ENCODE results near the gene AP1S2. TPM values are rescaled to one million over a fixed set of nuclear protein-coding genes. Genes with fewer than 3 reads are reported as not detected.

AP1S2 gene
- polyA plus RNA-seq, 1 of the 3 experiments (the other 2 are of a cell fraction): 17.7 TPM

GRCh38 chrX:15838017-15838416 is 16.6 kb downstream of the AP1S2 start:
- no peaks in the 10 kb centered on the region for H3K27me3 ChIP-seq (ENCODE audit: insufficient read depth)
- no peak overlapping the region for H3K4me3 ChIP-seq (ENCODE audit: low read depth in 2 of 2, low read length in 1 of 2)
- ChIA-PET CTCF (no interaction called here), POLR2A (no interaction called here)
- no peaks in the 10 kb centered on the region for H4K20me1 ChIP-seq (ENCODE audit: insufficient read depth)
- peaks cover 15% of the 10 kb centered on the region for H3F3A ChIP-seq (replicated peaks; ENCODE audit: insufficient read depth)
- H3K4me1 ChIP-seq (ENCODE audit: control insufficient read depth in 1 of 2, insufficient read depth in 2 of 2, low read depth in 1 of 2, low read length in 1 of 2): peaks cover 0 to 3% of the 10 kb centered on the region in 2 experiments; a peak in 1 of 4 replicates
- H3K4me2 ChIP-seq: no peak overlapping the region
- peak; percentile 37 for DNase-seq
- TF ChIP-seq CHD2 (IDR thresholded peaks at IDR 0.05; ENCODE audit: low read length, partially characterized antibody) (no peak), MXI1 (IDR thresholded peaks at IDR 0.05; ENCODE audit: low read depth, low read length) (no peak), USF2 (IDR thresholded peaks at IDR 0.05; ENCODE audit: borderline replicate concordance, low read depth, low read length) (no peak), SMC3 (IDR thresholded peaks at IDR 0.05; ENCODE audit: low read depth, low read length) (no peak), EZH2phosphoT487 (IDR thresholded peaks at IDR 0.05; ENCODE audit: borderline replicate concordance, low read depth) (no peak), MEF2A (IDR thresholded peaks at IDR 0.05; ENCODE audit: borderline replicate concordance, low read depth) (no peak)
- TF ChIP-seq, protein P1, sequence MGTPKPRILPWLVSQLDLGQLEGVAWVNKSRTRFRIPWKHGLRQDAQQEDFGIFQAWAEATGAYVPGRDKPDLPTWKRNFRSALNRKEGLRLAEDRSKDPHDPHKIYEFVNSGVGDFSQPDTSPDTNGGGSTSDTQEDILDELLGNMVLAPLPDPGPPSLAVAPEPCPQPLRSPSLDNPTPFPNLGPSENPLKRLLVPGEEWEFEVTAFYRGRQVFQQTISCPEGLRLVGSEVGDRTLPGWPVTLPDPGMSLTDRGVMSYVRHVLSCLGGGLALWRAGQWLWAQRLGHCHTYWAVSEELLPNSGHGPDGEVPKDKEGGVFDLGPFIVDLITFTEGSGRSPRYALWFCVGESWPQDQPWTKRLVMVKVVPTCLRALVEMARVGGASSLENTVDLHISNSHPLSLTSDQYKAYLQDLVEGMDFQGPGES (IDR thresholded peaks at IDR 0.05; ENCODE audit: low read depth, low read length): no peak
- TF ChIP-seq, protein P2, sequence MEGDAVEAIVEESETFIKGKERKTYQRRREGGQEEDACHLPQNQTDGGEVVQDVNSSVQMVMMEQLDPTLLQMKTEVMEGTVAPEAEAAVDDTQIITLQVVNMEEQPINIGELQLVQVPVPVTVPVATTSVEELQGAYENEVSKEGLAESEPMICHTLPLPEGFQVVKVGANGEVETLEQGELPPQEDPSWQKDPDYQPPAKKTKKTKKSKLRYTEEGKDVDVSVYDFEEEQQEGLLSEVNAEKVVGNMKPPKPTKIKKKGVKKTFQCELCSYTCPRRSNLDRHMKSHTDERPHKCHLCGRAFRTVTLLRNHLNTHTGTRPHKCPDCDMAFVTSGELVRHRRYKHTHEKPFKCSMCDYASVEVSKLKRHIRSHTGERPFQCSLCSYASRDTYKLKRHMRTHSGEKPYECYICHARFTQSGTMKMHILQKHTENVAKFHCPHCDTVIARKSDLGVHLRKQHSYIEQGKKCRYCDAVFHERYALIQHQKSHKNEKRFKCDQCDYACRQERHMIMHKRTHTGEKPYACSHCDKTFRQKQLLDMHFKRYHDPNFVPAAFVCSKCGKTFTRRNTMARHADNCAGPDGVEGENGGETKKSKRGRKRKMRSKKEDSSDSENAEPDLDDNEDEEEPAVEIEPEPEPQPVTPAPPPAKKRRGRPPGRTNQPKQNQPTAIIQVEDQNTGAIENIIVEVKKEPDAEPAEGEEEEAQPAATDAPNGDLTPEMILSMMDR (IDR thresholded peaks at IDR 0.05): peak; percentile 44
- H2AFZ ChIP-seq (ENCODE audit: low read depth): no peak overlapping the region
- H3K36me3 ChIP-seq (replicated peaks in 1 of 2; ENCODE audit: control insufficient read depth in 1 of 2, insufficient read depth in 2 of 2, low read length in 1 of 2): peaks cover 11 to 31% of the 10 kb centered on the region in 2 experiments
- WGBS (ENCODE audit: low lambda C conversion rate): 95% methylated on average over 3 of the region's 3 CpGs
- H3K27ac ChIP-seq (ENCODE audit: low read depth in 2 of 2, low read length in 1 of 2): no peak overlapping the region
- no peaks in the 10 kb centered on the region for H3K9me2 ChIP-seq
- no peak overlapping the region for H3K9ac ChIP-seq
- H3K9me3 ChIP-seq: no peaks in the 10 kb centered on the region
- no peaks in the 10 kb centered on the region for H3K79me2 ChIP-seq (ENCODE audit: insufficient read depth)

GRCh38 chrX:15834827-15835595 is 19.6 kb downstream of the AP1S2 start:
- no peaks in the 10 kb centered on the region for H3K9me3 ChIP-seq
- H2AFZ ChIP-seq (ENCODE audit: low read depth): no peak overlapping the region
- no peak overlapping the region for H3K4me3 ChIP-seq (ENCODE audit: low read depth in 2 of 2, low read length in 1 of 2)
- no peak for DNase-seq
- H3K9ac ChIP-seq: no peak overlapping the region
- H3F3A ChIP-seq (replicated peaks; ENCODE audit: insufficient read depth): peaks cover 11% of the 10 kb centered on the region
- H3K27me3 ChIP-seq (ENCODE audit: insufficient read depth): no peaks in the 10 kb centered on the region
- H3K36me3 ChIP-seq (replicated peaks in 1 of 2; ENCODE audit: control insufficient read depth in 1 of 2, insufficient read depth in 2 of 2, low read length in 1 of 2): peaks cover 3 to 9% of the 10 kb centered on the region in 2 experiments
- 83% methylated on average over 5 of the region's 5 CpGs for WGBS (ENCODE audit: low lambda C conversion rate)
- H3K4me1 ChIP-seq (ENCODE audit: control insufficient read depth in 1 of 2, insufficient read depth in 2 of 2, low read depth in 1 of 2, low read length in 1 of 2): peaks cover 0 to 3% of the 10 kb centered on the region in 2 experiments; a peak in 1 of 4 replicates
- no peaks in the 10 kb centered on the region for H3K79me2 ChIP-seq (ENCODE audit: insufficient read depth)
- no peak for TF ChIP-seq TEAD4 (IDR thresholded peaks at IDR 0.05; ENCODE audit: borderline replicate concordance, insufficient read depth)
- TF ChIP-seq EZH2phosphoT487 (IDR thresholded peaks at IDR 0.05; ENCODE audit: borderline replicate concordance, low read depth): no peak
- TF ChIP-seq MXI1 (IDR thresholded peaks at IDR 0.05; ENCODE audit: low read depth, low read length): no peak
- TF ChIP-seq EP300 (IDR thresholded peaks at IDR 0.05; ENCODE audit: borderline replicate concordance in 1 of 2, low read depth in 1 of 2, low read length in 1 of 2): no peak
- TF ChIP-seq, protein P3, sequence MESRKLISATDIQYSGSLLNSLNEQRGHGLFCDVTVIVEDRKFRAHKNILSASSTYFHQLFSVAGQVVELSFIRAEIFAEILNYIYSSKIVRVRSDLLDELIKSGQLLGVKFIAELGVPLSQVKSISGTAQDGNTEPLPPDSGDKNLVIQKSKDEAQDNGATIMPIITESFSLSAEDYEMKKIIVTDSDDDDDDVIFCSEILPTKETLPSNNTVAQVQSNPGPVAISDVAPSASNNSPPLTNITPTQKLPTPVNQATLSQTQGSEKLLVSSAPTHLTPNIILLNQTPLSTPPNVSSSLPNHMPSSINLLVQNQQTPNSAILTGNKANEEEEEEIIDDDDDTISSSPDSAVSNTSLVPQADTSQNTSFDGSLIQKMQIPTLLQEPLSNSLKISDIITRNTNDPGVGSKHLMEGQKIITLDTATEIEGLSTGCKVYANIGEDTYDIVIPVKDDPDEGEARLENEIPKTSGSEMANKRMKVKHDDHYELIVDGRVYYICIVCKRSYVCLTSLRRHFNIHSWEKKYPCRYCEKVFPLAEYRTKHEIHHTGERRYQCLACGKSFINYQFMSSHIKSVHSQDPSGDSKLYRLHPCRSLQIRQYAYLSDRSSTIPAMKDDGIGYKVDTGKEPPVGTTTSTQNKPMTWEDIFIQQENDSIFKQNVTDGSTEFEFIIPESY (IDR thresholded peaks at IDR 0.05; ENCODE audit: borderline replicate concordance, low read depth): no peak
- TF ChIP-seq FOXM1 (IDR thresholded peaks at IDR 0.05; ENCODE audit: low read depth): no peak
- no peaks in the 10 kb centered on the region for H3K9me2 ChIP-seq
- POLR2A ChIA-PET: no interaction called here
- H4K20me1 ChIP-seq (ENCODE audit: insufficient read depth): no peaks in the 10 kb centered on the region
- 0 out of 4 replicates have a peak overlapping the region, but pooled peaks of 1 of the 2 experiments have one; percentile 6 for H3K27ac ChIP-seq (ENCODE audit: low read depth in 2 of 2, low read length in 1 of 2)
- H3K4me2 ChIP-seq: no peak overlapping the region
- CTCF ChIA-PET: no interaction called here

Data from SK-N-SH (cell line).